ENCODE data around the gene SWT1.
"Not testable (repeated sequence)": the region's sequence is repeated elsewhere in the genome, so short reads cannot be mapped to it uniquely, and the experiment has no call there.

Gene SWT1

DNA sequence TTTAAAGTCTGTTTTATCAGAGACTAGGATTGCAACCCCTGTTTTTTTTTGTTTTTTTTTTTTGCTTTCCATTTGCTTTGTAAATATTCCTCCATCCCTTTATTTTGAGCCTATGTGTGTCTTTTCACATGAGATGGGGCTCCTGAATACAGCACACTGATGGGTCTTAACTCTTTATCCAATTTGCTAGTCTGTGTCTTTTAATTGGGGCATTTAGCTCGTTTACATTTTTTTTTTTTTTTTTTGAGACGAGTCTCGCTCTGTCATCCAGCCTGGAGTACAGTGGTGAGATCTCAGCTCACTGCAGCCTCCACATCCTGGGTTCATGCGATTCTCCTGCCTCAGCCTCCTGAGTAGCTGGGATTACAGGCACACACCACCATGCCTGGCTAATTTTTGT lies 41.7 kb downstream of the SWT1 start:
- not testable (repeated sequence) for H3K36me3 ChIP-seq (ENCODE audit: insufficient read depth, low read length); H3K27ac ChIP-seq (ENCODE audit: low read depth, low read length); H3K4me1 ChIP-seq (ENCODE audit: insufficient read depth, low read length); H3K27me3 ChIP-seq (ENCODE audit: control insufficient read depth in 1 of 2, insufficient read depth in 2 of 2, low read length in 2 of 2); H3K4me3 ChIP-seq (ENCODE audit: low read depth in 1 of 2, low read length in 2 of 2); H3K9ac ChIP-seq (ENCODE audit: low read length); H3K9me3 ChIP-seq (ENCODE audit: low read length)

DNA sequence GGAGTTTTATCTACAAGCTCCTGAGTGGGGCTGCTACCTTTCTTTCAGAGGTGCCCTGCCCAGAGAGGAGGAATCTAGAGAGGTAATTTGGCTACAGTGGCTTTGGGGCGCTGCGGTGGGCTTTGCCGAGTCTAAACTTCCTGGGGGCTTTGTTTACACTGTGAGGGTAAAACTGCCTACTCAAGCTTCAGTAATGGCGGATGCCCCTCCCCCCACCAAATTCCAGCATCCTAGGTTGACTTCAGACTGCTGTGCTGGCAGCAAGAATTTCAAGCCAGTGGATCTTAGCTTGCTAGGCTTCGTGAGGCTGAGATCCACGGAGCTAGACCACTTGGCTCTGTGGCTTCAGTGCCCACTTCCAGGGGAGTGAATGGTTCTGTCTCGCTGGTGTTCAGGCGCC lies 43.9 kb downstream of the SWT1 start:
- Histone ChIP-seq H3K4me1 (ENCODE audit: insufficient read depth, low read length) (no peaks in the 10 kb centered on the region), H3K4me3 (ENCODE audit: low read depth in 1 of 2, low read length in 2 of 2) (no peak overlapping the region), H3K27ac (ENCODE audit: low read depth, low read length) (no peak overlapping the region), H3K36me3 (ENCODE audit: insufficient read depth, low read length) (no peaks in the 10 kb centered on the region), H3K9me3 (ENCODE audit: low read length) (no peaks in the 10 kb centered on the region), H3K27me3 (ENCODE audit: control insufficient read depth in 1 of 2, insufficient read depth in 2 of 2, low read length in 2 of 2) (no peaks in the 10 kb centered on the region), H3K9ac (ENCODE audit: low read length) (no peak overlapping the region)

DNA sequence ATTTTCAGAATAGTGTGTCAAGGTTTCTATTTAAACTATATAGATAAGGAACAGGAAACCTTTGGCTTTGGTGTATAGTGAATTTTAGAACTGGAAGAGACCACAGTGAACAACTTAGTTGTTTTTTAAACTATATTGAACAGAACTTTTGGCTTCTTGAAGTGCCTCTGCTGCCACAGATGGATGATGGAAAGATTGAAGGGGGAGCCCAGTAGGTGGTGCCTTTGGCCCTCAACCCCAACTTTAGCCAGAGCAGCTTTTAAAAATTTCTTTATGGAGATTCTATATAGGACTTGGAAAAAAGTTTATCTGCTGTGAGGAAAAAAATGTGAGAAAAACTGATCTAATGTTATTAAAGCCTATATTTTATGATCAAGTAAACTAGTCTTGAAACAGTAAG lies 50.2 kb downstream of the SWT1 start:
- no peak overlapping the region for H3K27ac ChIP-seq (ENCODE audit: low read depth, low read length)
- H3K27me3 ChIP-seq (ENCODE audit: control insufficient read depth in 1 of 2, insufficient read depth in 2 of 2, low read length in 2 of 2) = no peaks in the 10 kb centered on the region
- no peak overlapping the region for H3K4me3 ChIP-seq (ENCODE audit: low read depth in 1 of 2, low read length in 2 of 2)
- H3K36me3 ChIP-seq (ENCODE audit: insufficient read depth, low read length) = peaks cover 8% of the 10 kb centered on the region
- no peaks in the 10 kb centered on the region for H3K9me3 ChIP-seq (ENCODE audit: low read length)
- H3K4me1 ChIP-seq (ENCODE audit: insufficient read depth, low read length) = no peaks in the 10 kb centered on the region
- no peak overlapping the region for H3K9ac ChIP-seq (ENCODE audit: low read length)

- H3K36me3 ChIP-seq (ENCODE audit: insufficient read depth, low read length) = peaks cover 8% of the 10 kb centered on the region
- H3K4me3 ChIP-seq (ENCODE audit: low read depth in 1 of 2, low read length in 2 of 2) = no peak overlapping the region
- no peak overlapping the region for H3K9ac ChIP-seq (ENCODE audit: low read length)
- H3K9me3 ChIP-seq (ENCODE audit: low read length) = no peaks in the 10 kb centered on the region
- H3K27me3 ChIP-seq (ENCODE audit: control insufficient read depth in 1 of 2, insufficient read depth in 2 of 2, low read length in 2 of 2) = no peaks in the 10 kb centered on the region
- H3K27ac ChIP-seq (ENCODE audit: low read depth, low read length) = no peak overlapping the region
- no peaks in the 10 kb centered on the region for H3K4me1 ChIP-seq (ENCODE audit: insufficient read depth, low read length)
Observed at GRCh38 chr1:185207980-185208602, 51.1 kb downstream of the SWT1 start.

DNA sequence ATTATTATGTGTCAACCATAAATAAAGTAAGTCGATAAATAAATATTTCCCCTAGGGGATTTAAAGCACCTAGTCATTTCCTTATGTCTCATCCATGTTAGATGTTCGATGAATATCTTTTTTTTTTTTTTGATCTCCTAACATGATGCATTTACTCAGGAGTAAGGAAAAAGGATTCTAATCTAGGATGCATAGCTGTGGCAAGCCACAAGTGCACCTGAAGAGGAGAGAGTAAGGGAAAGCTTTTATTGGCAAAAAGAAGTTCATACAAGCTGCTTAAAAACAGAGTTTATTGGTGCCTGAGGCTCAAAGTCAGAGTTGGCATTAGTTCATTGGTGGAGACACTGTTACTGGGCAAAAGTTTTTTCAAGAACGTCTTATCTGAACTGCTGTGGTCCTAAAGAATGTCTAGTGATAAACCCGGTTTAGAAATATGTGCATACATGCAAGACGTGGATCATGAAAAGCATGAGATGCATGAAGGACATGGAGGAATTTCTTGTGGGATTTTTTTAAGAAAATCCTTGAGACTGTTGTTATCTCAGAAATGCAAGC lies 51.7 kb downstream of the SWT1 start:
- no peak overlapping the region for H3K9ac ChIP-seq (ENCODE audit: low read length)
- H3K9me3 ChIP-seq (ENCODE audit: low read length) = no peaks in the 10 kb centered on the region
- H3K27ac ChIP-seq (ENCODE audit: low read depth, low read length) = no peak overlapping the region
- H3K4me3 ChIP-seq (ENCODE audit: low read depth in 1 of 2, low read length in 2 of 2) = no peak overlapping the region
- no peaks in the 10 kb centered on the region for H3K4me1 ChIP-seq (ENCODE audit: insufficient read depth, low read length)
- no peaks in the 10 kb centered on the region for H3K27me3 ChIP-seq (ENCODE audit: control insufficient read depth in 1 of 2, insufficient read depth in 2 of 2, low read length in 2 of 2)
- H3K36me3 ChIP-seq (ENCODE audit: insufficient read depth, low read length) = peaks cover 8% of the 10 kb centered on the region

DNA sequence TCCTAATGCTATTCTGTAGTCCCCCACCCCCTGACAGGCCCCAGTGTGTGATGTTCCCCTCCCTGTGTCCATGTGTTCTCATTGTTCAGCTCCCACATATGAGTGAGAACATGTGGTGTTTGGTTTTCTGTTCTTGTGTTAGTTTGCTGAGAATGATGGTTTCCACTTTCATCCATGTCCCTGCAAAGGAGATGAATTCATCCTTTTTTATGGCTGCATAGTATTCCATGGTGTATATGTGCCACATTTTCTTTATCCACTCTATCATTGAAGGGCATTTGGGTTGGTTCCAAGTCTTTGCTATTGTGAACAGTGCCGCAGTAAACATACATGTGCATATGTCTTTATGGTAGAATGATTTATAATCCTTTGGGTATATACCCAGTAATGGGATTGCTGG lies 52.4 kb downstream of the SWT1 start:
- H3K9ac ChIP-seq (ENCODE audit: low read length); H3K4me3 ChIP-seq (ENCODE audit: low read depth in 1 of 2, low read length in 2 of 2); H3K27ac ChIP-seq (ENCODE audit: low read depth, low read length); H3K27me3 ChIP-seq (ENCODE audit: control insufficient read depth in 1 of 2, insufficient read depth in 2 of 2, low read length in 2 of 2); H3K36me3 ChIP-seq (ENCODE audit: insufficient read depth, low read length); H3K4me1 ChIP-seq (ENCODE audit: insufficient read depth, low read length); H3K9me3 ChIP-seq (ENCODE audit: low read length): not testable (repeated sequence)

- Histone ChIP-seq H3K27me3 (ENCODE audit: control insufficient read depth in 1 of 2, insufficient read depth in 2 of 2, low read length in 2 of 2) (no peaks in the 10 kb centered on the region), H3K9me3 (ENCODE audit: low read length) (no peaks in the 10 kb centered on the region), H3K4me1 (ENCODE audit: insufficient read depth, low read length) (no peaks in the 10 kb centered on the region), H3K4me3 (ENCODE audit: low read depth in 1 of 2, low read length in 2 of 2) (no peak overlapping the region), H3K36me3 (ENCODE audit: insufficient read depth, low read length) (no peaks in the 10 kb centered on the region), H3K27ac (ENCODE audit: low read depth, low read length) (no peak overlapping the region), H3K9ac (ENCODE audit: low read length) (no peak overlapping the region)
Observed at GRCh38 chr1:185213091-185213490, 56.1 kb downstream of the SWT1 start.

- no peaks in the 10 kb centered on the region for H3K27me3 ChIP-seq (ENCODE audit: control insufficient read depth in 1 of 2, insufficient read depth in 2 of 2, low read length in 2 of 2)
- H3K4me1 ChIP-seq (ENCODE audit: insufficient read depth, low read length) = no peaks in the 10 kb centered on the region
- no peaks in the 10 kb centered on the region for H3K9me3 ChIP-seq (ENCODE audit: low read length)
- no peak overlapping the region for H3K9ac ChIP-seq (ENCODE audit: low read length)
- no peak overlapping the region for H3K4me3 ChIP-seq (ENCODE audit: low read depth in 1 of 2, low read length in 2 of 2)
- no peaks in the 10 kb centered on the region for H3K36me3 ChIP-seq (ENCODE audit: insufficient read depth, low read length)
- no peak overlapping the region for H3K27ac ChIP-seq (ENCODE audit: low read depth, low read length)
Observed at GRCh38 chr1:185215911-185216310, 58.9 kb downstream of the SWT1 start.

GRCh38 chr1:185224132-185224531 lies 67.2 kb downstream of the SWT1 start:
- Histone ChIP-seq H3K4me1 (ENCODE audit: insufficient read depth, low read length) (no peaks in the 10 kb centered on the region), H3K4me3 (ENCODE audit: low read depth in 1 of 2, low read length in 2 of 2) (no peak overlapping the region), H3K27me3 (ENCODE audit: control insufficient read depth in 1 of 2, insufficient read depth in 2 of 2, low read length in 2 of 2) (no peaks in the 10 kb centered on the region), H3K27ac (ENCODE audit: low read depth, low read length) (no peak overlapping the region), H3K36me3 (ENCODE audit: insufficient read depth, low read length) (peaks cover 5% of the 10 kb centered on the region), H3K9me3 (ENCODE audit: low read length) (no peaks in the 10 kb centered on the region), H3K9ac (ENCODE audit: low read length) (no peak overlapping the region)

DNA sequence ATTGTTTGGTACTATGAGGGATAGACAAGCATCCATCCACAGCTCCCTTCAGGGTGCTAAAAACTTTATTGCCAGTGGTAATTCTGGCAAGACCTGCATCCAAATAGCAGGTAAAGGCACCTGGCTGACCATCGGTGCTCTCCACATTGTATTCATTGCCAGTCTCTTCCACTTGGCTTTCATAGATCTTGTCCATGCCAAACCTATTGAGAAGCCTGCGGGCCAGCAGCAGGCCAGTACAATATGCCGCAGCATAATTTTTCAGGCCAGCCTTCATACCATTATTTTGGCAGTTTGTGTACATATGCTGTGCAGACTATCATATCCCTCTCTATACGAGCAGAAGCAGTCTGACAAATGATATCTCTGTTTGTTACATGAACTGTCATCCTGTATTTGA lies 70.2 kb downstream of the SWT1 start:
- Histone ChIP-seq H3K36me3 (ENCODE audit: insufficient read depth, low read length) (peaks cover 5% of the 10 kb centered on the region), H3K27me3 (ENCODE audit: control insufficient read depth in 1 of 2, insufficient read depth in 2 of 2, low read length in 2 of 2) (no peaks in the 10 kb centered on the region), H3K27ac (ENCODE audit: low read depth, low read length) (no peak overlapping the region), H3K4me3 (ENCODE audit: low read depth in 1 of 2, low read length in 2 of 2) (no peak overlapping the region), H3K4me1 (ENCODE audit: insufficient read depth, low read length) (peaks cover 7% of the 10 kb centered on the region), H3K9ac (ENCODE audit: low read length) (no peak overlapping the region), H3K9me3 (ENCODE audit: low read length) (no peaks in the 10 kb centered on the region)

GRCh38 chr1:185228979-185229378 lies 72.0 kb downstream of the SWT1 start:
- no peaks in the 10 kb centered on the region for H3K36me3 ChIP-seq (ENCODE audit: insufficient read depth, low read length)
- no peaks in the 10 kb centered on the region for H3K27me3 ChIP-seq (ENCODE audit: control insufficient read depth in 1 of 2, insufficient read depth in 2 of 2, low read length in 2 of 2)
- no peak overlapping the region for H3K4me3 ChIP-seq (ENCODE audit: low read depth in 1 of 2, low read length in 2 of 2)
- no peak overlapping the region for H3K9ac ChIP-seq (ENCODE audit: low read length)
- H3K9me3 ChIP-seq (ENCODE audit: low read length) = no peaks in the 10 kb centered on the region
- H3K4me1 ChIP-seq (ENCODE audit: insufficient read depth, low read length) = peaks cover 7% of the 10 kb centered on the region
- H3K27ac ChIP-seq (ENCODE audit: low read depth, low read length) = no peak overlapping the region

- H3K27me3 ChIP-seq (ENCODE audit: control insufficient read depth in 1 of 2, insufficient read depth in 2 of 2, low read length in 2 of 2) = no peaks in the 10 kb centered on the region
- H3K9me3 ChIP-seq (ENCODE audit: low read length) = no peaks in the 10 kb centered on the region
- H3K4me3 ChIP-seq (ENCODE audit: low read depth in 1 of 2, low read length in 2 of 2) = no peak overlapping the region
- no peaks in the 10 kb centered on the region for H3K36me3 ChIP-seq (ENCODE audit: insufficient read depth, low read length)
- H3K4me1 ChIP-seq (ENCODE audit: insufficient read depth, low read length) = peaks cover 7% of the 10 kb centered on the region
- H3K27ac ChIP-seq (ENCODE audit: low read depth, low read length) = no peak overlapping the region
- H3K9ac ChIP-seq (ENCODE audit: low read length) = no peak overlapping the region
Observed at GRCh38 chr1:185229981-185230380, 73.0 kb downstream of the SWT1 start.
